Measurements from ENCODE around the gene EIF1AX. TPM values are rescaled to one million over a fixed set of nuclear protein-coding genes. Genes with fewer than 3 reads are reported as not detected.

The EIF1AX gene
- total RNA-seq, 3 donors from 2014 or later (not counting 1 experiment from before 2014, with no cell fraction given), result 31.6 to 57.2 (median 31.7) TPM

DNA sequence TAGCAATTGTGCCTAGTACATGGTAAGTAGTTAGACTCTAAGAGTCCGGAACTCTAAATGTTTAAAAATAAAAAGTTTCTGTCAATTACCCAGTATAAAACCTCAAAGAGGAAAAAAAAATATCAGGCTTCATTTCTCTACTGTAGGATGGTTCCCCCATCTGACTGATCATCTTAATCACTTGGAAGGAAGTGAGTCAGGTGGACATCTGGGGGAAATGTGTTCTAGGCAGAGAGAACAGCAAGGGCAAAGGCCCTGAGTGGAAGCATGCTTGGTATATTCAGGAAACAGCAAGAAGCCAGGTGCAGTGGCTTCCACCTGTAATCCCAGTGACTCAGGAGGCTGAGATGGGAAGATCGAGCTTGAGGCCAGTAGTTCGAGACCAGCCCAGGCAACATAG is 2.9 kb upstream of the EIF1AX start:
- no peak overlapping the region for H3K27ac Mint-ChIP-seq
- ATAC-seq, result no peak
- H3K4me3 ChIP-seq (ENCODE audit: low read length), result no peak overlapping the region
- DNase-seq, result no peak
- 90% methylated on average over 2 of the region's 3 CpGs for WGBS (ENCODE audit: insufficient coverage)
- H3K9me3 ChIP-seq (ENCODE audit: control insufficient read depth, insufficient read depth, low read length), result no peaks in the 10 kb centered on the region
- peaks cover 0 to 8% of the 10 kb centered on the region in 2 donors for H3K27me3 Mint-ChIP-seq (ENCODE audit: low read depth in 2 of 2)
- H3K4me1 ChIP-seq (ENCODE audit: control insufficient read depth, insufficient read depth, low read length), result peaks cover 9% of the 10 kb centered on the region
- peaks cover 16% of the 10 kb centered on the region in 2 donors for H3K4me1 Mint-ChIP-seq
- H3K9me3 Mint-ChIP-seq, result no peaks in the 10 kb centered on the region
- no peak overlapping the region for H3K27ac ChIP-seq (ENCODE audit: low read length)
- intact Hi-C loops (cut with micrococcal nuclease), result no loop called here
- TF ChIP-seq CTCF (IDR thresholded peaks at IDR 0.05), result no peak
- H3K36me3 ChIP-seq (ENCODE audit: control insufficient read depth, insufficient read depth, low read length), result no peaks in the 10 kb centered on the region
- no peaks in the 10 kb centered on the region for H3K36me3 Mint-ChIP-seq
- H3K4me3 Mint-ChIP-seq, result no peak overlapping the region
- no peaks in the 10 kb centered on the region for H3K27me3 ChIP-seq (ENCODE audit: control insufficient read depth, insufficient read depth, low read length)

DNA sequence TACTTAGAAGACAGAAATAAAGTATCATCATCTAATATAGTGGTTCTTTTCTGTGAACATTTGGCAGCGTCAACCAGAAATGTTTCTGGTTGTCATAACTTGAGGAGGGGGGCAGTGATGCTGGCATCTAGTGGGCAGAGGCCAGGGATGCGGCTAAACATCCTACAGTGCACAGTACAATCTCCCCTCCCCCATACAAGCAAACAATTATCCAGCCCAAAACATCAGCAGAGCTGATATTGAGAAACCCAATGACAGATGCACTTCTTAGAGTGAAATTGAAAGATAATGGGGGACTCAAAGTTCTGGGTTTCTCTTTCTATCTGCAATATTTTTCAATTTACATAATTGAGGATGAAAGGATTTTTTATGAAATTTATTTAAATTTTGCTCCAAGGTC is 1.9 kb upstream of the EIF1AX start:
- intact Hi-C loops (cut with micrococcal nuclease), result loop anchor here (2.0 kb wide), 1 partner anchor 119 kb away; no protein-coding TSS in a partner anchor

DNA sequence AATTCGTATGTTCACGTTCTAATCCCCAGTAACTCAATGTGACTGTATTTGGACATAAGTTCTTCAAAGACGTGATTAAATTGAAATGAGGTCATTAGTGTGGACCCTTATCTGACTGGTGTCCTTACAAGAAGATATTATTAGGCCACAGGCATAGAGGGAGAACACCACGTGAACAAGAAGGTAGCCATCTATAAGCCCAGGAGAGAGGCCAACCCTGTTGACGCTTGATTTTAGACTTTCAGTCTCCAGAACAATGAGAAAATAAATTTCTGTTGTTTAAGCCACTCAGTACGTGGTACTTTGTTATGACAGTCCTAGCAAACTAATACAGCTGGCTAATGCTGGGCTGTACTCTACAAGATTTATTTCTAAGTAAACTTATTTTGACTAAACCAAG is 1.5 kb upstream of the EIF1AX start:
- Mint-ChIP-seq H3K27ac (peak overlapping the region; percentile 54 to 94), H3K4me1 (peaks cover 22 to 23% of the 10 kb centered on the region in 2 donors), H3K4me3 (peak overlapping the region; percentile 65), H3K27me3 (ENCODE audit: low read depth in 2 of 2) (peaks cover 0 to 6% of the 10 kb centered on the region in 2 donors), H3K36me3 (no peaks in the 10 kb centered on the region), H3K9me3 (no peaks in the 10 kb centered on the region)
- whole genome bisulfite sequencing (ENCODE audit: insufficient coverage), result 100% methylated on average over 6 of the region's 6 CpGs
- Histone ChIP-seq H3K27me3 (ENCODE audit: control insufficient read depth, insufficient read depth, low read length) (no peaks in the 10 kb centered on the region), H3K9me3 (ENCODE audit: control insufficient read depth, insufficient read depth, low read length) (no peaks in the 10 kb centered on the region), H3K27ac (ENCODE audit: low read length) (no peak overlapping the region), H3K4me3 (ENCODE audit: low read length) (no peak overlapping the region), H3K4me1 (ENCODE audit: control insufficient read depth, insufficient read depth, low read length) (peaks cover 9% of the 10 kb centered on the region), H3K36me3 (ENCODE audit: control insufficient read depth, insufficient read depth, low read length) (no peaks in the 10 kb centered on the region)
- ATAC-seq, result no peak
- TF ChIP-seq CTCF (IDR thresholded peaks at IDR 0.05), result no peak
- intact Hi-C loops (cut with micrococcal nuclease), result loop anchor here (2.0 kb wide), 1 partner anchor 120 kb away; no protein-coding TSS in a partner anchor
- DNase-seq, result no peak

More for the DNA sequence above, 1.9 kb upstream of the EIF1AX start:
- H3K27ac ChIP-seq (ENCODE audit: low read length), result no peak overlapping the region
- no peak overlapping the region for H3K4me3 ChIP-seq (ENCODE audit: low read length)
- peaks cover 0 to 8% of the 10 kb centered on the region in 2 donors for H3K27me3 Mint-ChIP-seq (ENCODE audit: low read depth in 2 of 2)
- TF ChIP-seq CTCF (IDR thresholded peaks at IDR 0.05), result no peak
- H3K36me3 ChIP-seq (ENCODE audit: control insufficient read depth, insufficient read depth, low read length), result no peaks in the 10 kb centered on the region
- H3K9me3 Mint-ChIP-seq, result no peaks in the 10 kb centered on the region
- H3K36me3 Mint-ChIP-seq, result no peaks in the 10 kb centered on the region
- DNase-seq (no peak), ATAC-seq (no peak)
- H3K9me3 ChIP-seq (ENCODE audit: control insufficient read depth, insufficient read depth, low read length), result no peaks in the 10 kb centered on the region
- H3K4me3 Mint-ChIP-seq, result peak overlapping the region; percentile 65
- H3K4me1 ChIP-seq (ENCODE audit: control insufficient read depth, insufficient read depth, low read length), result peaks cover 9% of the 10 kb centered on the region
- peaks cover 22 to 23% of the 10 kb centered on the region in 2 donors for H3K4me1 Mint-ChIP-seq
- H3K27ac Mint-ChIP-seq, result peak overlapping the region in 1 of 2 donors; percentile 94
- no peaks in the 10 kb centered on the region for H3K27me3 ChIP-seq (ENCODE audit: control insufficient read depth, insufficient read depth, low read length)
- no CpG with 5 or more reads among the region's 2 CpGs for WGBS (ENCODE audit: insufficient coverage)

- H3K4me1 ChIP-seq (ENCODE audit: control insufficient read depth, insufficient read depth, low read length), result peaks cover 9% of the 10 kb centered on the region
- Mint-ChIP-seq H3K36me3 (no peaks in the 10 kb centered on the region), H3K27me3 (ENCODE audit: low read depth in 2 of 2) (no peaks in the 10 kb centered on the region), H3K4me1 (peaks cover 28 to 33% of the 10 kb centered on the region in 2 donors), H3K27ac (peak overlapping the region; percentile 52 to 94), H3K4me3 (peak overlapping the region; percentile 92), H3K9me3 (no peaks in the 10 kb centered on the region)
- no peak for TF ChIP-seq CTCF (IDR thresholded peaks at IDR 0.05)
- no peaks in the 10 kb centered on the region for H3K9me3 ChIP-seq (ENCODE audit: control insufficient read depth, insufficient read depth, low read length)
- intact Hi-C loops (cut with micrococcal nuclease), result no loop called here
- no peak for DNase-seq
- H3K27me3 ChIP-seq (ENCODE audit: control insufficient read depth, insufficient read depth, low read length), result no peaks in the 10 kb centered on the region
- H3K36me3 ChIP-seq (ENCODE audit: control insufficient read depth, insufficient read depth, low read length), result peaks cover 17% of the 10 kb centered on the region
- no peak overlapping the region for H3K27ac ChIP-seq (ENCODE audit: low read length)
- ATAC-seq, result no peak
- no CpG with 5 or more reads among the region's 3 CpGs for WGBS (ENCODE audit: insufficient coverage)
- H3K4me3 ChIP-seq (ENCODE audit: low read length), result peak overlapping the region; percentile 90
Observed at GRCh38 chrX:20140420-20140819, 1.2 kb downstream of the EIF1AX start.

Data from natural killer cell (primary cell).